Activated T-cell treated with anti-CD3 and anti-CD28 coated beads, Interleukin-2, amount 50 U/mL, for 1 hour (primary cell): ENCODE data around the gene TUBA8.
"Not testable (repeated sequence)": the region's sequence is repeated elsewhere in the genome, so short reads cannot be mapped to it uniquely, and the experiment has no call there.

Experiments
- DNase-seq: peaks from one replicate; pipeline ENCODE4 v3.0.0-alpha.2; 2020

Gene TUBA8

DNA sequence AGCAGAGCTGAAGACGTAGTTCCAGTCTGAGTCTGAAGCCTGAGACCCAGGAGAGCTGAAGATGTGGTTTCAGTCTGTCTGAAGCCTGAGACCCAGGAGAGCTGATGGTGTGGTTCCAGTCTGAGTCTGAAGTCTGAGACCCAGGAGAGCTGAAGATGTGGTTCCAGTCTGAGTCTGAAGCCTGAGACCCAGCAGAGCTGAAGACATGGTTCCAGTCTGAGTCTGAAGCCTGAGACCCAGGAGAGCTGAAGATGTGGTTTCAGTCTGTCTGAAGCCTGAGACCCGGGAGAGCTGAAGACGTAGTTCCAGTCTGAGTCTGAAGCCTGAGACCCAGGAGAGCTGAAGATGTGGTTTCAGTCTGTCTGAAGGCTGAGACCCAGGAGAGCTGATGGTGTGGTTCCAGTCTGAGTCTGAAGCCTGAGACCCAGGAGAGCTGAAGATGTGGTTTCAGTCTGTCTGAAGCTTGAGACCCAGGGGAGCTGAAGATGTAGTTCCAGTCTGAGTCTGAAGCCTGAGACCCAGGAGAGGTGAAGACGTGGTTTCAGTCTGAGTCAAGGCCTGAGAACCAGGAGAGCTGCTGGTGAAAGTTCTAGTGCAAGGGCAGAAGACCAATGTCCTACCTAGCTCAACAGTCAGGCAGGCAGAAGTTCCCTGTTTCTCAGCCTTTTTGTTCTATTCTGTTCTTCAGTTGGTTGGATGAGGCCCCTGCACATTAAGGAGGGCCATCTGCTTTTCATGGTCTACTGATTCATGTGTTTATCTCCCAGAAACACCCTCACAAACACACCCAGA lies 3.9 kb upstream of the TUBA8 start:
- DNase-seq, result not testable (repeated sequence)

- DNase-seq, result no peak
Measured at GRCh38 chr22:18108187-18108586, 2.4 kb upstream of the TUBA8 start.

DNA sequence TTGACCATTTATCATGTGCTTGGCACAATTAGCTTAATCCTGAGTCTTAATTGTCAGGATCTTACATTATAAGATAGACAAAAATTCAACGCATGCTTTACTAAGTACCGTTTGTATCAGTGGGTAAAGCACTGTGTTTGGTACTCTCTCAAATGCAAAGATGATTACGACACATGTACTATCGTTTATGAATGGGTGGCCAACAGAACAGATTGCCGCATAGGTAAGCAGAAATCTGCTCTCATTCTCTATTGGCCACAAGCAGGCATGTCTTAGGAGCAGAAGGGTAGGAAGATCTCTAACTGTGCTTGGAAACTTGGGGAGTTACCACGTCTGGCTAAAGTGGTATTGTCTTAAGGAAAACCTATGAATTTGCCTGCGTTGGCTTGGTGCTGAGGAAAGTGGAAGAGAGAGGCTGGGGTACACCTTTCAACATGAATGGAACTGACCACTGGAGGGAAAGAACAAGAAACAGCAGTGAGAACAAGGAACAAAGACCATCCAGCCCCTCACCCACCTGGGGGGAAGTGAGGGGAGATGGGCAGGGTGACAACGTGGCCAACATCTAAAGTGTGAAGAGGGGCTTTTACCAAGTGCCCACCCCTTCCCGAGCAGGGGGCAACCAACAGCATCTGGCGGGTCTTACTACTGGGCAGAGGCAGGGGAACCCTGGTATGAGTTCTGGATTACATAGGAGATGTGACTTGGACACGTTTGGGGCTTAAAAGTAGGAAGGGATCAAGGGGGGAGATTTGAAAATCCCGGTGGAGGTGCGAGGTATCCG lies 1.0 kb upstream of the TUBA8 start:
- no peak for DNase-seq

GRCh38 chr22:18110954-18111758 lies 547 bp downstream of the TUBA8 start:
- DNase-seq, result no peak

- DNase-seq, result no peak
Measured at GRCh38 chr22:18111759-18112330, 1.2 kb downstream of the TUBA8 start.

DNA sequence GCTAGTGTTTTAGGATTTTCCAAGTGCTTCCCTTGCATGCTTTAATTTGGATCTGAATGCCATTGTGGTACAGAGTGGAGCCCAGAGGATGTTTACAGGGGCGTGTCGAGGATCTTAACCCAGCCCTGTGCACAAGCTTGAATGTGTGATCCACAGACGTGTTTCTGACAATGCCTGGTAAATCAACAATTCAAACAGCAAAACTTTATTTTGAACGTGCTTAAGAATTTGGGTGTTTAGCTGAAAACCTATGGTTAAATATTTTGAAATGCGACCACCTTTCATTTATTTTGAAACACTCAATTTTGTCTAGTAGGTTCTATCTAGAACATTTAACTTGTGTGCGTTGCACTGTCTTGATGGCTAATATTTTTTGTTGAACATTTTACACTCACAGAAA lies 1.8 kb downstream of the TUBA8 start:
- DNase-seq, result no peak

DNA sequence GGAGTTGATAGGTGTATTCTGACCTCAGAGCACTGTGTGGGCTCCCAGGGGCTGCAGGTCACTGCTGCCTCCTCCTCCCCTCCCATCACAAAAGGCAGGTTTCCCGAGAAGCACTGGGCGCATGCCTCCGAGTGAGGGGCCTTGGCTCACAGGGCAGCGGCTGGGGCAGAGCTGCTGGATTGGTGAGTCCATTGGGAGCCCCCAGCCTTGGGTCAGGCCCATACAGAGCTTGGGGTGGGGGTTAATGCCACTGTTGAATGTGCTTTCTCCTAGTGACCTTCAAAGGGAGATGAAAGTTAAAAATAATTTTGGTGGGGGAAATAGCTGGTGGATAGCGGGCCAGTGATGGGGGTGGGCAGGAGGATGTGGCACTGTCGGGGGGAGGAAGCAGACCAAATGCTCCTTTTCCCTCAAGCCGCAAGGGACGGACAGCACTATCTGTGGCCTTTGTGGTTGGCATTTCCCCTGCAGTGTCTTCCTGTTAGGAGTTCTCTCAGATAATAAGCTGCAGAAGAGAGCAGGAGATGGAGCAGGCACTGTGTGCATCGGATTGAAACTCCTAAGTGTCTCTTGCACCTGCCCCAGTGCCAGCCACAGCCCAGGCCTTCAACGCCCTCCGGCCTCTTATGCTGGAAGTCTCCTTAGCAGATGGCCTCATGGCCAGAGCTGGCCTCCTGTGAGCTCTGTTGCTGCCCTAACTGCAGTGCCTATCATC lies 3.2 kb downstream of the TUBA8 start:
- no peak for DNase-seq

GRCh38 chr22:18114495-18114894 lies 3.9 kb downstream of the TUBA8 start:
- DNase-seq, result no peak

DNA sequence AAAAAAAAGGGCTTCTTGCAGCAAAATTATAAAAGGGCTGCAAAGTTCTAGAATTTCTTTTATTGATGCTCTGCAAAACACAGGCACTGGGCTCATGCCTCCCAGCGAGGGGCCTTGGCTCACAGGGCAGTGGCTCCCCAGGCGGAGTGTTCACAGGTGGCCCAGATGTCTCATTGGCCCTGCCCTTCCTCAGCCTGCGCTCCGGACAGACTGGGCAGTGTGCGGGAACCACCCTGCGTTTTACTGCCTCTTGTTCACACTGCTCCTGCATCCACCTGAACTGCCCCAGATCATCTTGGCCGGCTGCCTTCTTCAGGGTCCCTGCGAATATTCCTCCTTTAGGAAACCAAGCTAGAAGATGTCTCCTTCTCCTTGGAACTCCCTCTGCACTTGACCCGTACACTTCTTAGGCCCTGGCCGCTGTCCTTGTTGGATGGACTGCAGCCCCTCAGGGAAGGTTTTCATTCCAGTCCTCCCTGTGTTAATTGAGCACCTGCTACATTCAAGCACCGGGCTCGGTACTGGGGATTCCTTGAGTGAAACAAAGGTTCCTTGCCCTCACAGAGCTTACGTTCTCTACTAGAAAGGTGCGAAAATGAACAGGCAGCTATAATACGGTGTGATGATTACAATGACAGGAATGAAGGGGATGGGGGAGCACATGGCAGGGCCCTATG lies 4.5 kb downstream of the TUBA8 start:
- no peak for DNase-seq

DNA sequence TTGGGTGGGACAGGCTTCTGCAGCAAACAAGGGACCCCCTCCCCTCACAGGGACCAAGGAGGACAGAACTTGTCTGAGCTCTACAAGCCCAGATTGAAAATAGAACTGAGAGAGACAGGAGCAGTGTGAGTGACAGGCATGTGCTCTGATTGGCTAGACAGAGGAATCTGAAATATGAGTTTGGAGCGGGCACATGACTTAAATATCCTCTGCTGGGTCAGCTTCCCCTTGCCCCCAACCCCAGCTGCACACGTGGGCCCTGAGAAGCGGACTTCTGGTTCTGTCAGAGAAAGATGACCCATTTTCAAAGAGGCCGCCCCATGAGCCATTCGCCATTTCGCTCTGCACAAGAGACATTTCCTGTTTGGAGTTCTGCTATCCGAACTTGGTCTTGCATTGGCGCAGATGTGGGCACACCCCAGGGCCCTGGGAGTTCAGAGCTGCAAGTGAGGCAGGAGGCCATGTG lies 5.3 kb downstream of the TUBA8 start:
- no peak for DNase-seq

GRCh38 chr22:18116634-18117033 lies 6.0 kb downstream of the TUBA8 start:
- DNase-seq, result no peak

DNA sequence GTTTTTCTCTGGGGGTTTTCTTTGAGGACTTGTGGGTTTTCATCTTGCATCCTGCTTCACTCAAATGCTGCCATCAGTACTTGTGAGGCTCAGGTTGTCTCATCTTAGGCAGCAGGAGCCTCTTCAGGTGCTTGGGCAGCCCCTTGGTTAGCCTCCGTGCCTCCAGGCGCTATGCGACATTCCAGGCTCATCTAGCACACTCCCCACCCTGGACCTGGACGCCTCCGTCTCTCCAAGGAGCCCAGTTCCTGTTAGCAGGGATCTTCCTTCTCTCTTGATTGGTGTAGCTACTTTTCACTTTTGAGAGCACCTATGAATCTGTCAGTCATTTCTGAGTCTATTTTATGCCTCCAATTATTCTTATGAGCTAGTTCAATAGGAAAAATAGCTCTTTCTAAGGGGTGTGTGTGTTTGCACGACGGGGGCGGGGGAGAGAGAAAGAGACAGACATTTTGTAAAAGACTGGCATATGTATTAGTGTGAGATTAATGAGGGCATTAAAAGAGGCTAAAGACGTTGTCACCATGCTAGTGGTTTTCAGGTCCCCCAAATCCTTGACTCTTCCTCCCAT lies 7.8 kb downstream of the TUBA8 start:
- DNase-seq, result no peak

DNA sequence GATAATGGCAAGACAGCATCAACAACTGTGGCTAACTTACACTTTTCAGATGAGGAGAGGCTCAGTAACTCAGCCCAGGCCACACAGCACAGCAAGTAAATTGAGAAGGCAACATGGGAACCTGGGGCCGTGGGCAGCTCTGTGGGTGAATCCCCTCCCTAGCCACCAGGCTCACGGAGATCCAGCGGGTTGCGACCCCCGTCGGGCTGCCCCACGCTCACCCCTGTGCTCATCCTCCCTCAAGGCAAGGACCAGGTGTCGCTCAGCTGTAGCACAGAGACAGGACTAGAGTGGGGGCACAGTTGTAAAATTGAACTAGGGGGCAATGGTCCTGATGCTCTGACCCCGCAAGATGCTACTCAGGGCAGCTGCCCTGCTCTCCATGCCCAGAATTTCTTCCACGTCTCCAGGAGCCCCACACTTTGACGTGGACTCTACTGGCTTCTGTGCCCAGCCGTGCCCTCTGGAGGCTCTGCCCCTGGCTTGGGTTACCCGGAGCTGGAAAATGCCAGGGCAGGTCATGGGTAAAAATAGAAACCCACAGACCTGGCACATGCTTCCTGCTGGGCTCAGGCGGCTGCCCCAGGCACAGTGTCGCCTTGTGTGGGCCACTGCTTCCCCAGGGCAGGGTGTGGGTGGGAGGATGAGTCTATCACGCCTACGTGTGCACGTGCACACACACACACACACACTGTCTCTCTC lies 9.0 kb downstream of the TUBA8 start:
- no peak for DNase-seq

DNA sequence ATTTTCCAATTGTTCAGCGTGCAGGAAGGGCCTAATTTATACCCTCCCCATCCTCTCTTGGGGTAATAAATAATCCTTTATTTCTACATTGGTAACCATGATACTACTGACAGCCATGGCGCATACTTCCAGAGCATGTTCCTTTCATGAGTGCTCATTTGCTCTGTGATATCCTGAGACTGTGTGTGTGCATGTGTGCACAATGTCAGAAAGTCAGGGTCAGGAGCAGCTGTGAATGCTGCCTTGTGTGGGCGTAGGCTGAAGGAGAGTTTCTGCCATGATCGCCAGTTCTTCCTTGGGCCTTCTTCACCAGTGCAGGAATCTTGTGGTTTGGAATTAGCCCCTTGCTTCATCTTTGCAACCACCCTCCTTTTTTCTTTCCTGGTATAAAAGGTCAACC lies 10.2 kb downstream of the TUBA8 start:
- no peak for DNase-seq

GRCh38 chr22:18121506-18121905 lies 10.9 kb downstream of the TUBA8 start:
- no peak for DNase-seq

DNA sequence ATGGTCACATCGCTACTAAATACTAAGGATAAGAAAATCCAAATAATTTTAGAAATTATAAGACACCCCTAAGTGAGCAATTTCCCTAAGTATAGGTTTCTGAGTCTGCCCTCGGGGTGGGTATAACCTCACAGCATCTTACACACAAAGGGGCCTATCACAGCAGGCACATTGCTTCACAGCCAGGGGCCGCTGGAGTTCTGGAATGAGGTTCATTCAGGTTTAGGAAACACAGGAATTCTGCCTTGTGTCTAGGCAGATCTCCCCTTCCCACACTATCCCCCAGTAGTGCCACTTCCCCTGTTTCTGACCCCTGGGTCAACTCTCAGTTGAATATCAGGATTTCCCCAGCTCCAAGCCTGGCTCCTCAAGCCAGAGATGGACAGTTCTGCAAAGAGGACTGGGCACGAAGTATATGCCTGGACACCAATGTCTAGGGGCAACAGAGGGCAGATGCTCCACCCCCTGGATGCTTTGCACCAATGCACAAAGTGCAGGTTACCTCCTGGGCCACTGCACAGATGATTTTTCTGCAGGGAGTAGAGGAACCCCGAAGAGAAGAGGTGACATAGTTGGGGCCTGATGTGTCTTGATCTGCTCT lies 11.4 kb downstream of the TUBA8 start:
- DNase-seq, result no peak

DNA sequence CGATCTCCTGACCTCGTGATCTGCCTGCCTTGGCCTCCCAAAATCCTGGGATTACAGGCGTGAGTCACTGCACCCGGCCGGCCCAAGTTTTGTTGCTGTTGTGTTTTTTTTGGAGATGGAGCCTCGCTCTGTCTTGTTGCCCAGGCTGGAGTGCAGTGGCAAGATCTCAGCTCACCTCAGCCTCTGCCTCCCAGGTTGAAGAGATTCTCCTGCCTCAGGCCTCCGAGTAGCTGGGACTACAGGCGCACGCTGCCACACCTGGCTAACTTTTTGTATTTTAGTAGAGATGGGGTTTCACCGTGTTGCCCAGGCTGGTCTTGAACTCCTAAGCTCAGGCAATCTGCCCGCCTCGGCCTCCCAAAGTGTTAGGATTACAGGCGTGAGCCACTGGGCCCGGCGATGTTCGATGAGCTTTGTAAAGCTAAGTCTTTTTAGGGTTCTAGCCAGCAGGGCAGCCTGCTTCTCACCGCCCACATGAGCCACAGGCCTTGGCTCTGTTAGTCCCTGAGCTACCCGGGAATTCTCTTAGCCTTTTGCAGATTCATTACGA lies 12.9 kb downstream of the TUBA8 start:
- not testable (repeated sequence) for DNase-seq

GRCh38 chr22:18126606-18127005 lies 16.0 kb downstream of the TUBA8 start:
- DNase-seq, result no peak

- DNase-seq, result no peak
Measured at GRCh38 chr22:18130018-18130417, 19.4 kb downstream of the TUBA8 start.
